Inflammatory macrophage (primary cell): Measurements from ENCODE around the gene DNAJB1.
"Not testable (repeated sequence)": the region's sequence is repeated elsewhere in the genome, so short reads cannot be mapped to it uniquely, and the experiment has no call there.

ENCODE experiments used
- DNase-seq, 2 donors: peaks; one replicate each; pipeline ENCODE4 v3.0.0-alpha.2; 2020 to 2022

The DNAJB1 gene

DNA sequence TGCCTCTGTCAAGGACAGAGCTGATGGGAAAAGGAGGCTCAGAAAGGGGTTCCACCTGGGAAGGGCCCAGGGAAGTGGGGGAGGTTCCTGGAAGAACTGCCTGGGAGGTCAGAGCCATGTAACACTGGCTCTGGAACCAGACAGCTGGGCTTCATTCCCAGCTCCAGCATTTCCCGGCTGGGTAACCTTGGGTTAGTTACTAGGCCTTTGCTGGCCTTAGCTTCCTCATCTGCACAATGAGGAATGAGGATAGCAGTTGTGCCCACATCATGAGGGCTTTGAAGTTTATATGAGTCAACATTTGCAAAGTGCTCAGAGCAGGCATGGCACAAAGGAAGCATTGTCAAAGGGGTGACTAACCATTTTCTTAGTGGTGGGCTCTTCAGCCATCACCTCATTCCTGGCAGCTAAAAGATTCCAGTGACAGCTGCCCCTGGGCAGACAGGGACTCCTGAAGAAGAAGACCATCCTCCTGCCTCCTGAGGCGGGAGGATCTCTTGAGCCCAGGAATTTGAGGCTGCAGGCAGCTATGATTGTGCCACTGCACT, 1.7 kb upstream of the DNAJB1 start:
- peak; percentile 75 to 81 for DNase-seq

DNA sequence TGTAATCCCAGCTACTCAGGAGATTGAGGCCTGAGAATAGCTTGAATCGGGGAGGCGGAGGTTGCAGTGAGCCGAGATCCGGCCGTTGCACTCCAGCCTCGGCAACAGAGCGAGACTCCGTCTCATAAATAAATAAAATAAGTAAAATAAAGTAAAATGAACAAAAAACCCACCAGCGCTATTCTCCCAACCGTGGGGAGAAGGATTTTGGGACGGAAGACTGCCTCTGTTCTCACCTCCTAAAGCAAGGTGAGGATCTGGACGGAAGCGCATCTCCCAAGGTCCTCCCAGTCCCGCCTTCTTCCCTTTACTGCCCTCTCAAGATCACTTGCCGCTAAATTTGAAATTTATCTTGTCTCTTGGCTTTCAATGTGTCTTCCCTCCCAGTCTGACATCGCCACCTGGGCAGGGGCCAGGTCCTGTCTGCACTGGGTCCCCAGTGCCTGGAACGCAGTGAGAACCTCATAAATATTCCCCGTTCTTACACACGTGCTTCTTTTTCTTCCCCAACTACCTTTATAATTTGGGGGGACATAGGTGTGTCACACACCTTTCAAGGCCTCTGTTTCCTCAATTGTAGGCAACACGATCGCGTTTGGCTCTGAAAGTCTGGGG, 1.2 kb upstream of the DNAJB1 start:
- no peak for DNase-seq

DNA sequence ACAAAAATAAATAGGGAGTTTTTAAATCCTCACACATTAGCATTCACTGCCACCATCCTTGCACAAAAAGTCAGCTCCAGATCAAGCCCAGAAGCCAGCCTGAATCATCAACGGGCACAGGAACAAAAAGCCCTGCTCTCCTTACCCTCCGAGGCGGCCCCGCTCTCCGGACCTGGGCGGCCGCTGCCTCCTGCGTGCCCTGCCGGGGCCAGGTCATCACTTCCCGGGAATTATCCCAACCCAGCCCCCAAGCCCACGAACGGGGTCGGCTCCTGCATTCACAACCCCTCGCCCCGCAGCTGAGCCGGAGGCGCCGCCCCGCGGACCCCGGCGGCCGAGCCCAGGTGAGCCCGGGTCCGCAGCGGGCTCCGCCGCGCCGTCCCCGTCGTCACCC, 754 bp downstream of the DNAJB1 start:
- no peak for DNase-seq

DNA sequence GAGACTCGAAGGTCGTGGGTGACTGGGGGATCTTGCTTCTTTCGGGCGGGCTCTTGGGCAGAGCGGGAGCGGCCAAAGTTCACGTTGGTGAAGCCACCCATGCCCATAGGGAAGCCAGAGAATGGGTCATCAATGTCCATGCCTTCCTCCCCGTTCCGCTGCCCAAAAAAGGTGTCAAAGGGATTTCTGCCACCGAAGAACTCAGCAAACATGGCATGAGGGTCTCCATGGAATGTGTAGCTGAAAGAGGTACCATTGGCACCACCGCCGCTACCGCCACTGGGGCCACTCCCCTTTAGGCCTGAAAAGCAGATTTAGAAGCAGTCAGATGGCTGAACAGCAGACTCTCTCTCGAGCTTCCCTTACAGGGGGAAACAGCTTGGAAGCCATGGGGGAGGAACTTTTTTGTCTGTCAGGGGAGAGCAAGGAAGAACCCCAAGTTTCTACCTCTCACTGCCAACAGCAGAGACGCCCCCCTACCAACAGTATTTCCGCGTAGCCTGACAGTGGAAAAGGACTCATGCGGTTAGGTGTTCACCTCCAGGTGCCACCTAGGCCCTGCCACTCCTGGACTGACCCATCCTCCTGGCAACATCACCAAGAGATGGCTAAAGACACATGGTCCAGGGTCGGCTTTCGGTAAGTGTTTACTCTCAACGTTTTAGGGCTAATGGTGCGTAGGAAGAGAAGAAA, 1.3 kb downstream of the DNAJB1 start:
- DNase-seq: peak in 1 of 2 donors; percentile 12

DNA sequence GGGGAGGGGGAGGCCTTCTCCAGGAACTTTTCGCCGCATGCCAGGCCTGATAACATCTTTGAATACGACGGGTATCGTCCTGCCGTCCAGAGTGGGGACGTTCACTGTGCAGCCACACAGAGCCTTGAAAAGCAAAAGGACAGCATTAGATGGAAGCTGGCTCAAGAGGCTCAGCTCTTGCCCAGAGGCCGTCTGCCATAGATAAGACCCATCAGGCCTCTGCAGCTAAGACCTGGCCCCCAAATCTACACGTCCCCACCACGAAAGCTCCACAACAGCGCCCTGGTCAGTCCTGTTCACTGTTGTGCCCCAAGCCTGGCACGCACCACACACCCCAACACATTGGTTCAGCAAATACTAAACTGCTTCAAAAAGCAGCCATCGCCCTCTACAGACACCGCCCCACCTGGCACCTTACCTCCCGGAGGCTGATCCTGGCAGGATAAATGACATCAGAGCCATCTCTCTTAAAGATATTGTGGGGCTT, 2.1 kb downstream of the DNAJB1 start:
- no peak for DNase-seq

DNA sequence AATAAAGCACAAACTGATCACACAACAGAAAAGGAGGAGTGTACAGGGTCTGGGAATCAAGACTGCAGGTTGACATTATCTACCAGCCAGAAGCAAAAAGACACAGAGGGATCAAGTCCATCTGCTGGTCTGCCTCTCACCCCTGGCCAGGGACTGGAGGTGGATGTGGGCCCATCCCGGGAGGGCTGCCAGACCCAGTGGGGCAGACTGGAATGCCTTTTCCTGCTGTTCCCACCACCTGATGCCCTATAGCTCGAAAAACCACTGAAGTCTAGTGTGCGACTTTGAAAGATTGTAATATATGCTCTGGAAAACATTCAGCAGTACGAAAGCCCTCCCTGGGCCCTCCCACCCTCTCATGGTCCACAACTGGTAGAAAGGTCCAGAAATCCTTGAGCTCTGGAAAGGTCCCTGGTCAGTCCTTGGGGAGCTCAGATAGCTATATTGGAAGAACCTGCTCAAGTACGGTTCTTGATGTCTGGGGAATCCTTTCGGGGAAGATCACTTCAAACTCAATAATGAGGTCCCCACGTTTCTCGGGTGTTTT, 2.6 kb downstream of the DNAJB1 start:
- no peak for DNase-seq

DNA sequence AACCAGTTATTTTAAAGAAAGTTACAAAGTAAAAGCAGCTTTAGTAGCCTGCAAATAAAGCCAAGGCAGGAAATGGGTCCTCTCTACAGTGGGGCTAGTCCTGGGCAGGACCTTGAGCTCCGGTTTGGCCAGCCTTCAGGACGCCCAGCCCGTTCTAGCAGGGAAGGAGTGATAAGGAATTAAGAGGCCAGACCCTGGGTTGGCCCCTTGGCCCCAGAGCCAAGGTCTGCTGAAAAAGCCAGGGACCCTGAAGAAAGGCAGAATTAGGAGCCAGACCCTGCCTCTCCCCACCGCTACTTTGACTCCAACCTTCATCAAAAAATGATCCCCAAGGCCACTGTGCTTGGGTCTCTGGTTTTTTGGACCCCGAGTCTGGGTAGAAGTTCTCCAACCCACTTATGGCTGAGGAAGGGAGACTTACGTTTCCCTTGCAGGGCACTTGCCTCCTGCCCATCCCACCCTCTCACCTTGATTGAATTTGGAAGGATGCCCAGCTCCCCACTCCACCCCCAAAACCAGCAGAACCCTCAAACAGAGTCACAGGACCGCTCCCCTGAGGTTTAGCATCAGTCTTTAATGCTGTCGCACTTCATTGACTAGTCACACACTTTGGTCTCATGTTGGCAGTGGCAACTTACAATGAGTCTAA, 3.9 kb downstream of the DNAJB1 start:
- DNase-seq: no peak

DNA sequence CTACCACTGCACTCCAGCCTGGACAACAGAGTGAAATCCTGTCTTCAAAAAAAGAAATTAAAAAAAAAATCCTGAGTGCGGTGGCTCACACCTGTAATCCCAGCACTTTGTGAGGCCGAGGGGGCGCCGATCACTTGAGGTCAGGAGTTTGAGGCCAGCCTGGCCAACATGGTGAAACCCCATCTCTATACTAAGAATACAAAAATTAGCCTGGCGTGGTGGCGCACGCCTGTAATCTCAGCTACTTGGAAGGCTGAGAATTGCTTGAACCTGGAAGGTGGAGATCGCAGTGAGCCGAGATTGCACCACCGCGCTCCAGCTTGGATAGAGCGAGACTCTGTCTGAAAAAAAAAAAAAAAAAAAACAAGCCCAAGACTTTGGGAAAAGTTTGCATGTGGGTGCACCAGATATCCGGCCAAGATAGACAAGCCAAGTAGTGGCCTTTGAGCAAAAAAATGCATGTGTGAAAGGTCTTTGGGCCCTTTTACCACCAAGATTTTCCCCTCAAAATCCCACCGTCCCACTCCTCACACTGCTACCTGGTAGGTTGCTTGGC, 5.7 kb downstream of the DNAJB1 start:
- no peak for DNase-seq

DNA sequence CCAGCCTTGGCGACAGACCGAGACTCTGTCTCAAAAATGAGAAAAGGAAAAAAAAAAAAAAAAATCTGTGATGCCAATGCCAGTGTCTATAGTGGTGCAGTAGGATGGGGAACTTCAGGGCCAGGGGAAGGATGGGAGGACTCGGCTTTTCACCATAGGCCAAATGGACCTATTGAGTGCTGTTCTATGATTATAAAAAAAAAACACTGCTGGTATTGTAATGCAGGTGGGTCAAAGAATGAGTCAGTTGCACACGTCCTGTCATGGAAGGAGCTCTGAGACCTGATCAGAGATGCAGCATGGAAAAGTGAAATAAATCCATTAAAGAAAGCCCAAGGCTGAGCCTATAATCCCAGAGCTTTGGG, 7.0 kb downstream of the DNAJB1 start:
- no peak for DNase-seq

DNA sequence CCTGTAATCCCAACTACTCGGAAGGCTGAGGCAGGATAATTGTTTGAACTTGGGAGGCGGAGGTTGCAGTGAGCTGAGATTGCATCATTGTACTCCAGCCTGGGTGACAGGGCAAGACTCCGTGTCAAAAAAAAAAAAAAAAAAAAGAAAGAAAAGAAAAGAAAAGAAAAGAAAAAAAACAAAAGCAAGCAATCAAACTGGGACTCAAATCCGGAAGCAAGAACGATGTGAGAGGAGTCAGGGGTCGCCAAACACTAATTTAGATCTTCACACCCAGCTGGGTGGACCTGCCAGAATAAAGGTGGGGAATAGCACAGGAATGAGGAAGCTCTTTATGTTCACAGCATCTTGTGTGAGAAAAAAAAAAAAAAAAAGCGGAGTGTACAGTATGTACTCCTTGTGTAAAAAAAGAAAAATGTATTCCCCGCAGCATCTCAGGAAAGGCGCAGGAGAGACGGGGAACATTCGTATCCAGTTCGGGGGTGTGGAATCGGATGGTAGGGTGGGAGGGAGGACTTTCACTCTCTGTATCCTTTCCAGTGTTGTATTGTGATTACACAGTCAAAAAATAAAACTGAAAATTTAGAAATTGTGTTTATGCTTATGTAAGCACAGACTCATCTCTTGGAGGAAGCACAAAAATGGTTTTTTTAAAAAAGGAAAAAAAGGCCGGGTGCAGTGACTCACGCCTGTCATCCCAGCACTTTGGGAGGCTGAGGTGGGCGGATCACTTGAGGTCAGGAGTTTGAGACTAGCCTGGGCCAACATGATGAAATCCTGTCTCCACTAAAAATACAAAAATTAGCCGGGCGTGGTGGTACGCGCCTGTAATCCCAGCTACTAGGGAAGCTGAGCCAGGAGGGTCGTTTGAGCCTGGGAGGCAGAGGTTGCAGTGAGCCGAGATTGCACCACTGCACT, 7.6 kb downstream of the DNAJB1 start:
- peak; percentile 88 to 97 for DNase-seq

DNA sequence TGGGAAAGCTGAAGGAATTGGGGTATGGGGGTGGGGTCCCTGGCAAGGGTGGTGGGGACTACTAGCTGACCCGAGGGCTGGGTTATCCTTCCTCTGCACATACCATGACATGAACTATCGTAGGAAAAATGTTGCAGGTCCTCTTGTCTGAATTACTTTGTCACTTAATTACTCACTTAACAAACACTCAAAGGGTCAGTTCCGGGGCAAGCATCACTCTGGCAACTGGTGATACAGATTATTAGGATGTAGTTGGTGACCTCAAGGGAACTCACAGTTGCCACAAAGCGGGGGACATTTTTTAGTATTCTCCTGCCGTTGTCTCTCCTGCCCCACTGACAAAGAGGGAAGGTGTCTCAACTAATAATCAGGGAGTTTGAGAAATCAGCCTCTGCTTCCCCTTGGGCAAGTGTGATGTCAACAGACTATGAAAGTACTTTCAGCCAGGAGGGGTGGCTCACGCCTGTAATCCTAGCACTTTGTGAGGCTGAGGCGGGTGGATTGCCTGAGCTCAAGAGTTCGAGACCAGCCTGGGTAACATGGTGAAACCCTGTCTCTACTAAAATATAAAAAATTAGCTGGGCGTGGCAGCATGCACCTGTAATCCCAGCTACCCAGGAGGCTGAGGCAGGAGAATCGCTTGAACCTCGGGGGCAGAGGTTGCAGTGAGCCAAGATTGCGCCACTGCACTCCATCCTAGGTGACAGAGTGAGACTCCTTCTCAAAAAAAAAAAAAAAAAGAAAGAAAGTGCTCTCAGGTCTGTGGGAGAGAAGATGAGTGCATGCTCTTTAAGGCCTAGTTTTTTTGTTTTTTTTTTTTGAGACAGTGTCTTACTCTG, 10.3 kb downstream of the DNAJB1 start:
- peak; percentile 85 to 88 for DNase-seq

DNA sequence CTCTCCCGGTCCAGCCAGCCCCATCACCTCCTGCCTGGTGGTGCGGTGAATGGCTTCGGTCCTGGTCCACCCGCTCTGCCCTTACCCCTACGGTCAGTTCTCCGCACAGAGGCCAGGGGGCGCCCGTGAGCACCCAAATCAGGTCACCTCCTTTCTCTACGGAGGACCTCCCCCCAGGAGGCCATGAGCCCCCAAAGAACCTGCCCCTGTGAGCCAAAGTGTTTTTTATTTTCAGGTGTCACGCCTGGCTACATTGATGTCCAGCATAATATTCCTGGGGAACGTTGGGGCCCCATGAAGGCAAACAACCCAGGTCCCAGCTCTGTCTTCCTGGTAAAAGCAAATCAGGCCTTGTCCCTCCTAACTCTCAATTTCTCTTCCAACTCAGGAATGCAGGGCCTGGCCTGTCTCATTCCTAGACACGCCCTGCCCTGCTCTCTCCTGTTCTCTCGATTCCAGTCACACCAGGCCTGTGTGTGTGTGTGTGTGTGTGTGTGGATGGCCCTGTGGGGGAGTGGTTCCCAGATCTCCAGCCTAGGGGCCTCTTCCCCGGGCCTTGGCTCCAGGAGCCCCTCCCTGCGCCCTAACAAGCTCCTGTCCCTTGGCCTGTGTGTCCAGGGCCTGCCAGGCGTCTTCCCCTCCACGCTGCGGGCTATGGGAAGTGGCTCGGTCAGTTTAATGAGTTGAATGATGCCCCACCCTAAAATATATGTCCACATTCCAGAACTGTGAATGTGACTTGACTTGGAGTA, 12.5 kb downstream of the DNAJB1 start:
- DNase-seq: peak; percentile 58 to 72

DNA sequence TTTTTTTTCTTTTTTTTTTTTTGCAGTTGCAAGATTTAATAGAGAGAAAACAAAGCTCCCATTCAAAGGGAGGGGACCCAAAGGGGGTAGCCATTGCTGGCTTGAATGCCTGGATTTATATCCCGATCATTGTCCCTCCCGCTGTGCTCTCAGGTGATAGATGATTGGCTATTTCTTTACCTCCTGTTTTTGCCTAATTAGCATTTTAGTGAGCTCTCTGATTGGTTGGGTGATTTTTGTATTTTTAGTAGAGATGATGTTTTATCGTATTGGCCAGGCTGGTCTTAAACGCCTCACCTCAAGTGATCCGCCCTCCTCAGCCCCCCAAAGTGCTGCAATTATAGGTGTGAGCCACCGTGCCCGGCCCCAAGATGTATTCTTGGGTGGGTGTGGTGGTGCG, 13.6 kb downstream of the DNAJB1 start:
- DNase-seq: not testable (repeated sequence)

DNA sequence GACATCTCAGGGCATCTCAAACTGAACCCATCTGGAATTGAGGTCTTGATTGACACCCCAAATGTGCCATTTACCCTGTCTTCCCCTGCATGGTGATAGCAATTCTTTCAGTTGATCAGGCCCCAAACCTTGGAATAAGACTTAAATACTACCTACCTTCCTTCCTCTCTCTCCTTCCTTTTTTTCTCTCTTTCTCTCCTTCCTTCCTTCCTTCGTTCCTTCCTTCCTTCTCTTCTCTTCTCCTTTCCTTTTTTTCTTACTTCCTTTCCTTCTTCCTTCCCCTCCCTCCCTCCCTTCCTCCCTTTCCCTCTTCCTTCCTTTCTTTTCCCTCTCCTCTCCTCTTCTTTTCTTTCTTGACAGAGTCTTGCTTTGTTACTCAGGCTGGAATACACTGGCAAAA, 14.9 kb downstream of the DNAJB1 start:
- DNase-seq: no peak

DNA sequence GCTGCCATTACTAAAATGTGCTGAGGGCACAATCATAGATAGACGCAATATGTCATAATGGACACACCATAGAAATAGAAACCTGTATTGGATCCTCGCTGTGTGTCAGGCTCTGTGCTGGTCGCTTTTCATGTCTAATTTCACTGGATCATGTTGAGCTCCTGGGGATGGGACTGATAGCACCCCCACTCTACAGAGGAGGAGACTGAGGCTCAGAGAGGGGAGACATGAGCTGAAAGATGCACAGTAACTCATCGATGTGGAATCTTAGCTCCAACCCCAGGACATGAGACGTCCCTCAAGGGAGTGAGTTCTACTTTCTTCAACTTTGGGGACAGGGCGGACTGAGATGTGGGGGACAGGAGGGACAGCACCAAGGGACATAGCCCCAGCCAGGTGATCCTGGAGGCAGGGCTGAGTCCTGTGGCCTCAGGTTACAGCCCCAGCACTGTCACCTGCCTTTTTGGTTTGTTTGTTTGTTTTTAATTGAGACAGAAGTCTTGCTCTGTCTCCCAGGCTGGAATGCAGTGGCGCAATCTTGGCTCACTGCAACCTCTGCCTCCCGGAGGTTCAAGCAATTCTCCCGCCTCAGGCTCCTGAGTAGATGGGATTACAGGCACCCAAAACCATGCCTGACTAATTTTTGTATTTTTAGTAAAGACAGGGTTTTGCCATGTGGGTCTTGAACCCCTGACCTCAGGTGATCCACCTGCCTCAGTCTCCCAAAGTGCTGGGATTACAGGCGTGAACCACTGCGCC, 15.7 kb downstream of the DNAJB1 start:
- no peak for DNase-seq

DNA sequence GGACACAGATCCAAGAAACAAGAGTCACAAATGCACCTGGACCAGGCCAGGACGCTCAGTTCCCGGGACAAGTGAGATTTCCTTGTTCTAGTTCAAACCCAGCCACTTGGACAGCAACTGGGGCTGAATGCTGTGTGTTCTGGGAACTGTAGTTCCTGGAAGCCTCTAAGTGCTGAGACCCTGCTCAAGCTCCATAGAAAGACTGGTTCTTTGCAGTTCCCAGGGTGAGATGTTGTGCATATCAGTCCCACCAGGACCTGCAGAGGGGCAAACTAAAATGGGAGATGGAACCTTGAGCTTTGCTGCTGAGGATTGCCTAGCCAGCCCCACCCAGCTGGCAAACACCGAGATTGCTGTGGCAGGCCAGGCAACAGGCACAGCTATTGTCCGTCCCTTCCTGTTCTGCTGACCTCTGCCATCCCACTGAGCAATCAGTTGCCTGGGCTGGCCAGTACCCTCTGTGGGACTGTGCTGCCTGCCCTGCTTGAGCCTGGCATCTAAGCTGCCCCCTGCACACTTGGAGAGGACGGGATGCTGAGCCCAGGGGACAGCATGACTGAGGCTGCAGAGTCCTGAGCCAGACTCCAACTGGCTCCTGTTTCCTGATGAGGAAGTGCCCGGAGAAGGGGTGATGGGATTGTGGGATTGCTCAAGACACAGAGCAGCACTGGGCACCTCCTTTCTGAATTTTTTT, 20.8 kb downstream of the DNAJB1 start:
- peak; percentile 7 to 52 for DNase-seq

DNA sequence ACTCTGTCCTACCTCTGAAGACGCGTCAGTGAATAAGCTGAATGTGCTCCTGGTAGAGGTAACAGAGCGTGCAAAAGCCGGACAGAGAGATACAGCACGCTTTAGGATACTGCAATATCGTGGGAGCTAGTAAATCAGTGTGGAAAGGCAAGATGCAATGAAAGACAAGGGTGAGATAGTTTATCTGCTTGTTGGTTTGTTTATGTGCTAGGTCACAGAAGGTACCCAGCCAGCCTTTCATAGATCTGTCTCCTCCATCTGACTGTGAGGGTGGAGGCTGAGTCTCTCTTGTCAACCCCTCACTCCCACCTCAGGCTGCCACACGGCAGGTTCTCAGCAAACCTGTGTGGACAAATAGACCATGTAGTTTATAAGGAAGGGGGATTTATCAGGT, 21.4 kb downstream of the DNAJB1 start:
- no peak for DNase-seq

DNA sequence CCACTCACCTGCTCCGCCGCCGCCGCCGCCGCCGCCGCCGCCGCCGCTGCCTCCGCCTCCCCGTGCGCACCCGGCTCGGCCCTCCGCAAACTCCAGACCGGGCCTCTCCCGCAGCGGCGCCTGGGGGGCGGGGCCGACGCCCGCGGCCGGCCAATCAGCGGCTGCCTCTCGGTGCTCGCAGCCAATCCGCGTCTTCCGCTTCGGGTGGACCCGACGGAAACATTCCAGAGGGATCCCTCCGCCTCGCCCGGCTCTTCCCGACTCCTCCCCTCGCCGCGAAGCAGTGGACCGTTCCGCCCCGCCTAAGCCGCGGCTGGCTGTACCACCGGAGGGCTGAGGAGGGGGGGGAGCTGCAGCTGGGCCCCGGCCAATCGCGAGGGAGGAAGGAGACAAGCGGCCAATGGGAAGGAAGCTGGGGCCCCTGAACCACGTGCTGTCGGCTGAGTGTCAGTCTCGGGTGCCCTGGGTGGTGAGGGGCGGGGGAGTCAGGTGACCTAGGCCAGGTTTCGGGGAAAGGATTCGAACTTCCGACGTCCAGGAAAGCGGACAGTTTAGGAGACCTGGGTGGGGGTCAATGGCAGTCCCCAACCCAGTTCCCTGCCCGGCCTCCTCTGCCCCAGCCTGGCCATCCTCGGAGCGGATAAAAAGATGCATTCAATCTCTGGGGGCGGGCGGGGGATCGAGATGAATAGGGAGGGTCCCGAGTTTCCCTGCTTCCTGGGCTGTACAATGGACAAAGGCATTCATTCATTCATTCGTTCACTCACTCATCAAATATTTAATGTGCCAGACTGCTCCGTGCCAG, 22.0 kb downstream of the DNAJB1 start, which contains the start of gene GIPC1:
Gene GIPC1, minus strand, starts transcription at position 99 of the 805 bp plus-strand sequence. CDS start 13,151 bp downstream, outside the sequence.
- peak; percentile 82 to 90 for DNase-seq
